NCI-H187 treated with DMSO at 0.1 percent for 48 hours (cell line): ENCODE data around the gene KRTAP1-4.
"Not testable (repeated sequence)": the region's sequence is repeated elsewhere in the genome, so short reads cannot be mapped to it uniquely, and the experiment has no call there.

Experiments
- DNase-seq: peaks from one replicate; lab custom pipeline; 2025; lab: John Stamatoyannopoulos, UW

KRTAP1-4 gene

GRCh38 chr17:41029633-41030245 is at the start of gene KRTAP1-4:
TSS of gene KRTAP1-4 (minus strand) at chr17:41030195. CDS start at chr17:41030078, 117 bp downstream.
- DNase-seq, result no peak

- DNase-seq, result no peak
Measured at GRCh38 chr17:41076788-41077187, 46.8 kb upstream of the KRTAP1-4 start.

GRCh38 chr17:41073676-41074075 is 43.7 kb upstream of the KRTAP1-4 start:
- no peak for DNase-seq

- DNase-seq, result no peak
Measured at GRCh38 chr17:41071606-41072360, 41.8 kb upstream of the KRTAP1-4 start.

- DNase-seq, result no peak
Measured at GRCh38 chr17:41069031-41069430, 39.0 kb upstream of the KRTAP1-4 start.

GRCh38 chr17:41067281-41067680 is 37.3 kb upstream of the KRTAP1-4 start:
- no peak for DNase-seq

GRCh38 chr17:41065829-41066624 is 36.0 kb upstream of the KRTAP1-4 start, which contains the start of gene KRTAP2-4:
TSS of gene KRTAP2-4 (minus strand) at chr17:41065879. CDS start at chr17:41065845, 34 bp downstream.
- no peak for DNase-seq

GRCh38 chr17:41065016-41065689 is 35.2 kb upstream of the KRTAP1-4 start:
- not testable (repeated sequence) for DNase-seq

GRCh38 chr17:41064301-41064700 is 34.3 kb upstream of the KRTAP1-4 start:
- no peak for DNase-seq

- DNase-seq, result no peak
Measured at GRCh38 chr17:41063449-41063848, 33.5 kb upstream of the KRTAP1-4 start.

- DNase-seq, result no peak
Measured at GRCh38 chr17:41061964-41062363, 32.0 kb upstream of the KRTAP1-4 start.

GRCh38 chr17:41060052-41060604 is 30.1 kb upstream of the KRTAP1-4 start, which contains the start of gene KRTAP2-3:
TSS of gene KRTAP2-3 (minus strand) at chr17:41060114. CDS start at chr17:41060050, 64 bp downstream.
- DNase-seq, result no peak

- not testable (repeated sequence) for DNase-seq
Measured at GRCh38 chr17:41059276-41060051, 29.5 kb upstream of the KRTAP1-4 start.

- no peak for DNase-seq
Measured at GRCh38 chr17:41058741-41059140, 28.7 kb upstream of the KRTAP1-4 start.

GRCh38 chr17:41057547-41057946 is 27.6 kb upstream of the KRTAP1-4 start:
- DNase-seq, result no peak

GRCh38 chr17:41055130-41055529 is 25.1 kb upstream of the KRTAP1-4 start, which contains the start of gene KRTAP2-2:
TSS of gene KRTAP2-2 (minus strand) at chr17:41055230. CDS start at chr17:41055211, 19 bp downstream.
- not testable (repeated sequence) for DNase-seq

GRCh38 chr17:41054556-41054955 is 24.6 kb upstream of the KRTAP1-4 start:
- DNase-seq, result not testable (repeated sequence)

GRCh38 chr17:41054025-41054424 is 24.0 kb upstream of the KRTAP1-4 start:
- DNase-seq, result no peak

- DNase-seq, result no peak
Measured at GRCh38 chr17:41052566-41052965, 22.6 kb upstream of the KRTAP1-4 start.

- DNase-seq, result no peak
Measured at GRCh38 chr17:41049110-41049509, 19.1 kb upstream of the KRTAP1-4 start.

GRCh38 chr17:41048441-41048840 is 18.4 kb upstream of the KRTAP1-4 start:
- DNase-seq, result no peak
